Measurements from ENCODE around the gene CD74. TPM values are rescaled to one million over a fixed set of nuclear protein-coding genes. Genes with fewer than 3 reads are reported as not detected.
A peak's percentile ranks its signal among the peaks of the same experiment; 100 is the strongest.

Gene CD74
- polyA plus RNA-seq, 2 of the 4 experiments (the other 2 are of a cell fraction) = not detected

DNA sequence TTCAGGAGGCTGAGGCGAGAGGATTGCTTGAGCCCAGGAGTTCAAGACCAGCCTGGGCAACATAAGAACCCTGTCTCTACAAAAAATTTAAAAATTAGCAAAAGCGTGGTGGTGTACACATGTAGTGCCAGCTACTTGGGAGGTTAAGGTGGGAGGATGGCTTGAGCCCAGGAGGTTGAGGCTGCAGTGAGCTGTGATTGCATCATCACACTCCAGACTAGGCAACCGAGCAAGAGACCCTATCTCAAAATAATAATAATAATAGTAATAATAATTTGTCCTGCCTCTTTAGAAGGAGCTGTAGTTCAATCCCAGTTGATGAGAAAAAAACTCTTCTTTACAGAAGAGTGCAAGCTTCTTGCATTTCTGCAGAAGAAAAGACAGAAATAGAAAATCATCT is 10.0 kb upstream of the CD74 start:
- no peak overlapping the region for H3K4me2 ChIP-seq
- CTCF ChIA-PET = interaction anchor here (0.6 to 2.1 kb wide), 4 partner anchors 13 to 786 kb away, joined by 3 to 8 read pairs (median 4); no protein-coding TSS in a partner anchor
- no peak overlapping the region for H3K27ac ChIP-seq
- H3K9me3 ChIP-seq = no peaks in the 10 kb centered on the region
- H3K4me1 ChIP-seq = no peaks in the 10 kb centered on the region
- DNase-seq (ENCODE audit: low read depth in 1 of 2, low spot score in 1 of 2) = no peak
- no peak for FAIRE-seq
- no peak for ATAC-seq
- POLR2A ChIA-PET = no interaction called here
- WGBS (ENCODE audit: missing lambda C conversion rate) = 24% methylated on average over 3 of the region's 3 CpGs
- no peak overlapping the region for H3K4me3 ChIP-seq
- TF ChIP-seq ESRRA (IDR thresholded peaks at IDR 0.05; ENCODE audit: borderline replicate concordance, low read length) = no peak
- TF ChIP-seq MAZ (IDR thresholded peaks at IDR 0.05; ENCODE audit: borderline replicate concordance, low read depth, low read length) = no peak
- no peak for TF ChIP-seq FOSB (CRISPR knock-in tag; IDR thresholded peaks at IDR 0.05)
- TF ChIP-seq MYC (IDR thresholded peaks at IDR 0.05; ENCODE audit: borderline replicate concordance, low read length) = no peak
- no peak for TF ChIP-seq RARB (CRISPR knock-in tag; IDR thresholded peaks at IDR 0.05)
- TF ChIP-seq, protein P1, sequence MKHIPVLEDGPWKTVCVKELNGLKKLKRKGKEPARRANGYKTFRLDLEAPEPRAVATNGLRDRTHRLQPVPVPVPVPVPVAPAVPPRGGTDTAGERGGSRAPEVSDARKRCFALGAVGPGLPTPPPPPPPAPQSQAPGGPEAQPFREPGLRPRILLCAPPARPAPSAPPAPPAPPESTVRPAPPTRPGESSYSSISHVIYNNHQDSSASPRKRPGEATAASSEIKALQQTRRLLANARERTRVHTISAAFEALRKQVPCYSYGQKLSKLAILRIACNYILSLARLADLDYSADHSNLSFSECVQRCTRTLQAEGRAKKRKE (CRISPR knock-in tag; IDR thresholded peaks at IDR 0.05; ENCODE audit: low read depth) = no peak
- TF ChIP-seq RNF2 (IDR thresholded peaks at IDR 0.05; ENCODE audit: borderline replicate concordance, low read depth) = no peak

GRCh38 chr5:150422075-150422474 is 9.4 kb upstream of the CD74 start:
- CTCF ChIA-PET = interaction anchor here (0.6 to 2.1 kb wide), 2 partner anchors 14 to 786 kb away, joined by 5 to 8 read pairs; no protein-coding TSS in a partner anchor
- peak; percentile 47 to 67; a peak in 5 of 6 replicates for ATAC-seq
- no peak for FAIRE-seq
- TF ChIP-seq ZC3H11A (IDR thresholded peaks at IDR 0.05) (no peak), PHF8 (IDR thresholded peaks at IDR 0.05; ENCODE audit: borderline replicate concordance, low read depth) (no peak), ZFP36 (IDR thresholded peaks at IDR 0.05; ENCODE audit: borderline replicate concordance, partially characterized antibody) (no peak), CBX8 (IDR thresholded peaks at IDR 0.05) (no peak), CBX2 (IDR thresholded peaks at IDR 0.05; ENCODE audit: borderline replicate concordance, low read depth) (no peak), EHMT2 (IDR thresholded peaks at IDR 0.05; ENCODE audit: low read depth) (no peak), KDM5A (IDR thresholded peaks at IDR 0.05) (no peak), PBX3 (IDR thresholded peaks at IDR 0.05) (no peak), FOSB (CRISPR knock-in tag; IDR thresholded peaks at IDR 0.05) (no peak), REST (IDR thresholded peaks at IDR 0.05) (no peak)
- TF ChIP-seq, protein P2, sequence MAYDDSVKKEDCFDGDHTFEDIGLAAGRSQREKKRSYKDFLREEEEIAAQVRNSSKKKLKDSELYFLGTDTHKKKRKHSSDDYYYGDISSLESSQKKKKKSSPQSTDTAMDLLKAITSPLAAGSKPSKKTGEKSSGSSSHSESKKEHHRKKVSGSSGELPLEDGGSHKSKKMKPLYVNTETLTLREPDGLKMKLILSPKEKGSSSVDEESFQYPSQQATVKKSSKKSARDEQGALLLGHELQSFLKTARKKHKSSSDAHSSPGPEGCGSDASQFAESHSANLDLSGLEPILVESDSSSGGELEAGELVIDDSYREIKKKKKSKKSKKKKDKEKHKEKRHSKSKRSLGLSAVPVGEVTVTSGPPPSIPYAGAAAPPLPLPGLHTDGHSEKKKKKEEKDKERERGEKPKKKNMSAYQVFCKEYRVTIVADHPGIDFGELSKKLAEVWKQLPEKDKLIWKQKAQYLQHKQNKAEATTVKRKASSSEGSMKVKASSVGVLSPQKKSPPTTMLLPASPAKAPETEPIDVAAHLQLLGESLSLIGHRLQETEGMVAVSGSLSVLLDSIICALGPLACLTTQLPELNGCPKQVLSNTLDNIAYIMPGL (CRISPR knock-in tag; IDR thresholded peaks at IDR 0.05; ENCODE audit: borderline replicate concordance) = no peak
- TF ChIP-seq, protein P3, sequence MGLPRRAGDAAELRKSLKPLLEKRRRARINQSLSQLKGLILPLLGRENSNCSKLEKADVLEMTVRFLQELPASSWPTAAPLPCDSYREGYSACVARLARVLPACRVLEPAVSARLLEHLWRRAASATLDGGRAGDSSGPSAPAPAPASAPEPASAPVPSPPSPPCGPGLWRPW (IDR thresholded peaks at IDR 0.05) = no peak
- no peak for DNase-seq (ENCODE audit: low read depth in 1 of 2, low spot score in 1 of 2)
- Histone ChIP-seq H3K4me1 (no peaks in the 10 kb centered on the region), H3K4me2 (no peak overlapping the region), H3K4me3 (no peak overlapping the region), H3K9me3 (no peaks in the 10 kb centered on the region), H3K27ac (no peak overlapping the region)
- WGBS (ENCODE audit: missing lambda C conversion rate) = 54% methylated on average over 3 of the region's 4 CpGs
- POLR2A ChIA-PET = no interaction called here

All from A549 (cell line).